HepG2 (cell line): Measurements from ENCODE around the gene SERHL2.

Source experiments
- CTCF ChIP-seq: sonication (generic); formaldehyde crosslinking; IDR thresholded peaks from 2 replicates; pipeline ENCODE4 v1.5.0; 2020; ENCODE audit warnings: mild to moderate bottlenecking, missing genetic modification reagents, moderate library complexity
- EZH2 ChIP-seq: conservative IDR thresholded peaks from 2 replicates; pipeline ENCODE4 v1.6.1; 2012; ENCODE audit warnings: mild to moderate bottlenecking, low read depth, low read length, moderate library complexity
- POLR2A ChIP-seq, 2 experiments: IDR thresholded peaks; 2 replicates each; pipeline ENCODE4 v1.6.1; 2011; ENCODE audit warnings: low read depth in 2 of 2, low read length in 2 of 2, mild to moderate bottlenecking in 1 of 2, moderate library complexity in 1 of 2; ENCODE audit not compliant: insufficient read depth in 1 of 2
- REST ChIP-seq, 2 experiments: IDR thresholded peaks; 2 replicates each; pipeline ENCODE4 v1.6.1; 2011 to 2012; ENCODE audit warnings: low read length in 2 of 2, borderline replicate concordance in 1 of 2, low read depth in 1 of 2, mild to moderate bottlenecking in 1 of 2, moderate library complexity in 1 of 2
- SRF ChIP-seq: IDR thresholded peaks from 2 replicates; pipeline ENCODE4 v1.6.1; 2011; ENCODE audit warnings: mild to moderate bottlenecking, low read depth, low read length, moderate library complexity
- ZBTB37 ChIP-seq: sonication (generic); formaldehyde crosslinking; IDR thresholded peaks from 2 replicates; pipeline ENCODE4 v1.4.0; 2020; ENCODE audit warnings: mild to moderate bottlenecking, missing genetic modification reagents

- no peak for TF ChIP-seq REST (IDR thresholded peaks at IDR 0.05; ENCODE audit: borderline replicate concordance in 1 of 2, low read depth in 1 of 2, low read length in 2 of 2)
- TF ChIP-seq POLR2A (IDR thresholded peaks at IDR 0.05; ENCODE audit: insufficient read depth in 1 of 2, low read depth in 2 of 2, low read length in 2 of 2) = no peak
- TF ChIP-seq EZH2 = no peak
- no peak for TF ChIP-seq SRF
- TF ChIP-seq ZBTB37 (CRISPR knock-in tag) = no peak
- no peak for TF ChIP-seq CTCF (CRISPR knock-in tag)
These were observed 38.2 kb downstream of the SERHL2 start for GRCh38 chr22:42591987-42592386.
